Stimulated activated CD4-positive, alpha-beta T cell treated with anti-CD3 and anti-CD28 coated beads, Interleukin-2, amount 100 ng/mL, for 4 hours (primary cell): ENCODE measurements around the gene SLC8B1.
A peak's percentile ranks its signal among the peaks of the same experiment; 100 is the strongest.

Source experiments
- DNase-seq: peaks from one replicate; pipeline ENCODE4 v3.0.0-alpha.2; 2020; ENCODE audit warnings: low read depth

The SLC8B1 gene

DNA sequence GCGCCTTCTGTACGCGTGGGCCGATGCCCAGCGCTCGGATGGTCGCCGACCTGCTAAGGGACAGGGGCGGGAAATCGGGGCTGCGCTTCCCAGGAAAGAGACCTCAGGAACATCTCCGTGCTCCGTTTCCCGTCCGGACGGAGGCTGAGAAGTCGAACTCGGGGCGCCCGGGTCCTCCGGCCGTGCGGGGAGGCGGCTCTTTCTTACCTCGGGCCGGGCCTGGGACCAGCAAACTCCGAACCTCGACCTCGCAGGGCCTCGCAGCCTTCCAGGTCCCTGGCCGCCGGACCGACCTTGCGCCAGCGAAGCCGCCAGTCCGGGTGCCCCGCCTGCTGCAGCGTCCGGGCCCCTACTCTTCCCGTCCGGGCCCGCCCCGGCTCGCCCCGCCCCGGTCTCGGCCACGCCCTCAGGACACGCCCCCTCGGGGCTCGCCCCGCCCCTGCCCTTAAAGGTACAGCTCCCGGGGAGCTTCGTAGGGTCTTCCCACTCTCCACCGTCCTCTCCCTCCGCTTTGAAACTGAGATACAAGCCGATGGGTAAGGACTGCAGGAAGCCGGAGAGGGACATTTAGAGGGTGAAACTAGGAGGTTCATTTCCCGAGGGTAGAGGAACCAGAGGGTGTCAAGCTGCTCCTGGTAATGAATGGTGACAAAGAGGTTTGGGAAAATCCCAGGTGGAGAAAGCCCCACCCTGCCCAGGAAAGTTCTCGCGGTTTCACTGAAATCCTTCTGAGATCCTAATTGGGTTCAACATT, at the start of gene SLC8B1:
TSS of gene SLC8B1 (minus strand) at position 324 of the 754 bp plus-strand sequence. CDS start 2,231 bp downstream, outside the sequence.
- DNase-seq: peak; percentile 80

DNA sequence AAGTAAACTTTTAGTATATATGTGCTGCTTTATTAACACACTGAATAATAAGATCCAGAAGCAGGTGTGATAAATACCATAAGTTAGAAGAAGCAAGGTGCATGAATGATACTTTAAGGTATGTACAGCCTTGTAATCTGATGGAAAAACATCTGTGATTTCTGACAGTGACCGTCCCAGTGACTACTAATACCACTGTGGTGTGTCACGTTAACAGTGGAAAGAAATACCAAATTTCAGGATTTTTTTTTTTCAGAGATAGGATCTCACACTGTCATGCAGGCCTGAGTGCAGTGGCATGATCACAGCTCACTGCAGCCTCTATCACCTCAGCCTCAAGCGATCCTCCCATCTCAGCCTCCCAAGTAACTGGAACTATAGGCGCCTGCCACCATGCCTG, 47.3 kb upstream of the SLC8B1 start:
- no peak for DNase-seq

DNA sequence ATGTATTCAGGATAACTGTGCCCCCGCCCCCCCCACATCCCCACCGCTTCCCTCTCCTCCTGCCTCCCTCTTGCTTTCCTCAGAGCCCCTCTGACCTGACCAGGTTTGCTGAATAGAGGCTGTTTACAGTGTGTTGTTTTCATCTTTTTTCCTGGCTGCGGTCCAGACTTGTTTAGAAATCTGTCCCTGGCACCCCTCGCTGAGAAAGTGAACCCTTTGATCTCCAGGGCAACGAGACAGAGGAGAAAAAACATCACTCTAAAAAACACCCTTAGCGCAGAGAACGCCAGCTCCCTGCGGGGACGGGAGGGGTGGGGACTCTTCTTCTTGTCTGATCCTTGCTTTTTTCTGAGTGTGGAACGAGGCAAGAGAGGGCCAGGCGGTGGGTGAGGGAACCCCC, 46.3 kb upstream of the SLC8B1 start:
- no peak for DNase-seq

DNA sequence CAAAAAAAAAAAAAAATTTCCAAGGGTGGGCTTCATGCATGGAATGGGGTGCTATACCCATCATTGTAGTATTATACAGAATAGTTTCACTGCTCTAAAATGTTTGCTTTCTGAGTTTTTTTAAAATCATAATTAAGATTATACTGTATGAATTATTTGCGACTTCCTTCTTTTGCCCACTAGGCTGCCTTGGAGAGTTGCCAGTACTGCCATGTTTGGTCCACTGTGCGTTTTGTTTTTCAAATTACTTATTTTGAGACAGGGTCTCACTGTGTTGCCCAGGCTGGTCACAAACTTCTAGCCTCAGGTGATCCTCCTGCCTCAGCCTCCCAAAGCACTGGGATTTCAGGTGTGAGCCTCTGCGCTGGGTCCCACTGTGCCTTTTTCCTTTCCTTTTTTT, 43.4 kb upstream of the SLC8B1 start:
- no peak for DNase-seq

DNA sequence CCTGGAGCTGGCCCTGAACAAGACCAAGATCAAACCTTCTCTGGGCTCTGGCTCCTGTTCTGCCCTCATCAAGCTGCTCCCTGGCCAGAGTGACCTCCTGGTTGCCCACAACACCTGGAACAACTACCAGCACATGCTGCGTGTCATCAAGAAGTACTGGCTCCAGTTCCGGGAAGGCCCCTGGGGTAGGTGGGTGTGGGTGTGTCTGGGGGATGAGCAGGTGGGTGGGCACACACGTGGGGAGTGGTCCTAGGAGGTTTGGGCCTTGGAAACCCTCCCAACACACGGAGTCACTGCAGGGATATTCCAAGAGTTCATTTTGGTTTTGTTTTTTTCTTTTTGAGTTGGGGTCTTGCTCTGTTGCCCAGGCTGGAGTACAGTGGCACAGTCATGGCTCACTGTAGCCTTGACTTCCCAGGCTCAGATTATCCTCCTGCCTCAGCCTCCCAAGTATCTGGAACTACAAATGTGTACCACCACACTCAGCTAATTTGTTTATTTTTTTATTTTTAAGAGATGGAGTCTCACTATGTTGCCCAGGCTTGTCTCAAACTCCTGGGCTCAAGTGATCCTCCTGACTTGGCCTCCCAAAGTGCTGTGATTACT, 40.0 kb upstream of the SLC8B1 start:
- no peak for DNase-seq

DNA sequence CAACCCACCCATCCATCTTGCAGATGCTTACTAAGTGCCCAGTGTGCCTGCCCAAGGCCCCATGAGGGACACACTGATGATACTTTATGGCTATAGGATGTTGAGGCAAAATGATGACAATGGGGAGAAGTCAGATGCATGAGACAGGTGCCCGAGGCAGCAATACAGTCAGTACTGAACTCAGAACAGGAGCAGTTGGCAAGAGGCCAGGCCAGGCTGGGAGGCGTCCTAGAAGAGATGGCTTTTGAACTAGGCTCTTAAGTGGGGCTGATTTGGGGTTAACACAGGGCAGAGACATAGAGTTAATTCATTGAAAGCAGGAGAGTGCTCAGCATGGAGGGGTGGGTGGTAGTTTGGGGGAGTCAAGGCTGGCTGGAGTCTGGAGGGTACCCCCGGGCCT, 39.1 kb upstream of the SLC8B1 start:
- DNase-seq: no peak

DNA sequence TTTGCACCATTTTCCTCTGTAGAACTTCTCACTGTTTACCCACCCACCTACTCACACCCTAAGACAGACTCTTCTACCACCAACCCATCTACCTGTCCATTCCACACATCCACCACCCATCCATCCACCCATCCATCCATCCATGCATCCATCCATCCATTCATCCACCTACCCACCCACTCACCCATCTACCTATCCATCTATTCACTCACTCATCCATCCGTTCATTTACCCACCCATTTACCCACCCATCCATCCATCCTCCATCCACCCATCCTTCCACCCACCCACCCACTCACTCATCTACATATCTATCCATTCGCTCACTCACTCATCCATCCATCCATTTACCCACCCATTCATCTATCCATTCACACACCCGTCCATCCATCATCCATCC, 38.5 kb upstream of the SLC8B1 start:
- no peak for DNase-seq

DNA sequence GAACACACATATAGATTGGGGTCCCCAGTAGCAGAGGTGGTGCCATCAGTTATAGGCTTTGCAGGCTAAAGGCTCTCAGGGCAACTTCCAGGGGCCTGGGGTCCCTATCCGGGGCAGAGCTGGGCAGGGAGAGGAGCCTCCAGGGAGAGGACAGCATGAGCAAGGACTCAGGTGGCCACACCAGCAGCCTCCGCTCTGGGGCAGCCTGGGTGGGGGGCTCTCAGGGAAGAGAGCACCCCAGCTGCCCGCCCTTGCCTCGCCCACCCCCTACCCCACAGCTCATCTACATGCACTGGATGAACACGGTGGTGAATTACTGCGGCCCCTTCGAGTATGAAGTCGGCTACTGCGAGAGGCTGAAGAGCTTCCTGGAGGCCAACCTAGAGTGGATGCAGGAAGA, 37.5 kb upstream of the SLC8B1 start:
- DNase-seq: no peak

DNA sequence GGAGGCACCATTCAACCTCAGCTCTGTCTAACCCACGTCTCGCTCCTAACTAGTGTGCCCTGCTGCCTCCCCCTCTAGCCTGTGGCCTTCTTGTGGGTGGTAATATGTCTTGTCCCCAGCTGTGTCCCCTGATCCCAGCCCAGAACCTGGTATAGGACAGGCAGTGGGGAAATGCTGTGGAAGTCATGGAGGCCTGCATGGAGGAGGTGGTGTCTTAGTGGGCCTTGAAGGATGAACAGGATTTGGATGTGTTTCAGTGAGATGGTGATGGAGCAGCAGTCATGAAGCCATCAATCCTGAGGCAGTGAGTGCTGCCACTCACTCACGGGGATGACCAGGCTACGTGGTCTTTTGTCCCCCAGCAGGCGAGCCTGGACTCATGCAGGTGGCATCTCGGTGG, 36.9 kb upstream of the SLC8B1 start:
- no peak for DNase-seq

DNA sequence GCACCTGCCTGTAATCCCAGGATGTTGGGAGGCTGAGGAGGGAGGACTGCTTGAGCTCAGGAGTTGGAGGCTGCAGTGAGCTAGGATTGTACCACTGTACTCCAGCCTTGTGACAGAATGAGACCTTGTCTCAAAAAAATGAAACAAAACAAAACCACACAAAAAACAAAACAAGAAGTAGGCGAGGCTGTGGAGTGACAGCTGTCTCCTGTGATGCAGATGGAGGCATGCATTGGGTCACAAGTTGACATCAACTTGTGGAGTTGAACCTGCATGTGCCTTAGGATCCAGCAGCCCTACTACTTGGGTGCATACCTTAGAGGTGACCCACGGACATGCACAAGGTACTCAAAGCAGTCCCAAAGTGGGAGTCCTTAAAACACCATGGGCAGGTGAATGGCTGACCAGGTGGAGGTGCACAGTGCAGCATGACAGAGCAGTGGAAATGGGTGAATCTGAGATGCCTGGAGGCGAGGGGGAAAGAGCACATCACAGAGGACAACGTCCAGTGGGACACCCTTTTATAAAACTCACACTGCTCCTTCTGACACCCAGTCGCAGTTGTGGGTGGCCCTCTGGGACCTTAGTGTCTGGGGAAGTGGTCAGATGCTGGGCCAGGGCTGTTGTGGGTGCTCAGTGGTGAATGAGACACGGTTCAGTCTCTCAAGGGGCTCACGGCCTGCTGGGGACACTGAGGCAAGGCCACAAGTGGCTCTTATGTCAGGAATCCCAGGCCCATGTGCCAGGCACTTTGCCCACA, 36.2 kb upstream of the SLC8B1 start:
- DNase-seq: no peak

DNA sequence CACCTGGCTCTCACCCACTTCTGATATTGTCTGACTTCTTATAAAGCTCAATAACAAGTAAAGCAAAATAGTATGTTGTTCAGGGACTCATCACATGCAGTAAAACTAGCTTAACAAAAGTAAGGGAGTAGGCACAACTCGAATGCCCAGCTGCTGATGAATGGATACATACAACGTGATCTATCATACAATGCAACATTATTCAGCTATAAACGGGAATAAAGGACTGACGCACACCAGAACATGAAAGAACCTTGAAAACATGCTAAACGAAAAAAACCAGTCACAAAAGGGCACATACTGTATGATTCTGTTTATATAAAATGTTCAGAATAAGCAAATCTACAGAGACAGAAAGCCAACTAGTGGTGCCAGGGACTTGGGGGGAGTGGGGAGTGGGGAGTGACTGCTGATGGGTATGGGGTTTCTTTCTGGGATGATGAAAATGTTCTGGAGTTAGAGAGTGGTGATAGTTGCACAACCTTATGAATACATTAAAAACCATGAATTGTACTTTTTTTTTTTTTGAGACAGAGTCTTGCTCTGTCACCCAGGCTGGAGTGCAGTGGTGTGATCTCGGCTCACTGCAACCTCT, 34.6 kb upstream of the SLC8B1 start:
- no peak for DNase-seq

DNA sequence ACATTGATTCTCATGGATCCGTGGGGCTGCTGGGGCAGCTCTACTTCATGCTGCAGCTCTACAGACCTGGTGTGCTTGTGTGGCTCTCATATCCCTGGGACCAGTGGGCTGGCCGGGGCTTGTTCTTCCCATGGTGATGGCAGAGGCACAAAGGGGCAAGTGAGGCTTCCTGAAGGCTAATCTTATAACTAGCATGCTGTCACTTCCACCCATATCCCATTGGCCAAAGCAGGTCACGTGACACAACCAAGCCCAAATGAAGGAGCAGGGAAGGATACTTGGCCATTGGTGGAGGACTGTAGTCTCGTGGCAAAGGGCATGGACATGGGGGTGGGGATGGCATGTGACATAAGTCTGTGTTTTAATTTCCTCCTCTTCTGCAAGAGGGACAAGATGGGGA, 33.4 kb upstream of the SLC8B1 start:
- DNase-seq: no peak

DNA sequence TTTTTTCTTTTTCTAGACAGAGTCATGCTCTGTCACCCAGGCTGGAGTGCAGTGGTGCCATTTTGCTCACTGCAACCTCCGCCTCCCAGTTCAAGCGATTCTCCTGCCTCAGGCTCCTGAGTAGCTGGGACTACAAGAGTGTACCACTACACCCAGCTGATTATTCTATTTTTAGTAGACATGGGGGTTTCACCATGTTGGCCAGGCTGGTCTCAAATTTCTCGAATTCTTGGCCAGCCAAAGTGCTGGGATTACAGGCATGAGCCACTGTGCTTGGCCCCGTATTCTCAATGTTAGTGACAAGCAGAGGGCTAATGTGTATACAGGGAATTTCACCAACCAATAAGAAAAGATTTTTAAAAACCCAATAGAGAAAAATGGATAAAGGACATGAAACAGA, 31.9 kb upstream of the SLC8B1 start:
- DNase-seq: no peak

DNA sequence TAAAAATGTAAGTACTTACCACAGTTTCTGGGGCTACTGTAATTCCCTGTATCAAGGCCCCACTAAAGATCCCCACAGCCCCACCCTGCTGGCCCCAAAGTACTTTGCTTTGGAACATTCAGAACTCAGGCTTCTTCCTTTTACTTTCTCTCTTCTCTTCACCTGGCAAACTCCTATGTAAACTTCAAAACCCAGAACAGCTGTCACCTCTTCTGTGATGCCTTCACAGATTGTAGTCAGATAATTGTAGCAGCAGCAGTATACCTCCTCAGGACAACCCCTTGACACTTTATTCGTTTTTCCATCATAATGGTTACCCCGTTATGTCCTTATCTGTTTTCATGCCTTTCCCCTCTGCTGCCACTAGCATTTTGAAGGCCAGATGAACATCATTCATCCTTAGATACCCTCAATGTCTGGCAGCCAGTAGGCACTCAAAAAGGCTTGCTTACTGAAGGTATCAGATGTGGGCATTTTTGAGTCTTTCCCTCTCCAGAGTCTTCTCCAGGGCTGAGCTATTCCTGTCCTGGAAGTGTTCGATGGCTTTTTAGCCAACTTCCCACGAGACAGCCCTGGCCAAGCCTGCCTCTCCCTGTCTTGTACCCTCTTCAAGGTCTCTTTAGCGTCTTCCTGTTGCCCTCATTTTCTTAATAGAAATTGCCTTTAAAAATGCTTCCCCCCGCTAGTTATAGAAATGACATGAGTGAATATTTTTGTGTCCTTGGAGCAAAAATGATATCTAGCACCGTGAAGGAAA, 30.9 kb upstream of the SLC8B1 start:
- no peak for DNase-seq

DNA sequence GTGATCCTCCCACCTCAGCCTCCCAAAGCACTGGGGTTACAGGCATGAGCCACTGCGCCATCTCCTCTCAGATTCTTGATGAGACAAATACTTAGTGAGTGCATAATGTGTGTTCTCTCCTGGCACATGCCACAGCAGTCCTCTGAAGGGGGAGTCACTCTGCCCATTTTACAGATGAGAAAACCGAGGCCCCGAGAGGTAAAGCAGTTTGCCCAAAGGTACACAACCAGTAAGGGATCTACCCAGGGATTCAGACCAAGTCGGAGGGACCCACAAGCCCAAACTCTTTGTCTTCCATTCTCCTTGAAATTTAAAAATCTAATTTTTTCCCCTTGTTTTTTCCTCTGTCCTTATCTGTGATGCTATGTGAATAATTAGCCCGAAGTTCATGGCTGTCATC, 29.8 kb upstream of the SLC8B1 start:
- no peak for DNase-seq

DNA sequence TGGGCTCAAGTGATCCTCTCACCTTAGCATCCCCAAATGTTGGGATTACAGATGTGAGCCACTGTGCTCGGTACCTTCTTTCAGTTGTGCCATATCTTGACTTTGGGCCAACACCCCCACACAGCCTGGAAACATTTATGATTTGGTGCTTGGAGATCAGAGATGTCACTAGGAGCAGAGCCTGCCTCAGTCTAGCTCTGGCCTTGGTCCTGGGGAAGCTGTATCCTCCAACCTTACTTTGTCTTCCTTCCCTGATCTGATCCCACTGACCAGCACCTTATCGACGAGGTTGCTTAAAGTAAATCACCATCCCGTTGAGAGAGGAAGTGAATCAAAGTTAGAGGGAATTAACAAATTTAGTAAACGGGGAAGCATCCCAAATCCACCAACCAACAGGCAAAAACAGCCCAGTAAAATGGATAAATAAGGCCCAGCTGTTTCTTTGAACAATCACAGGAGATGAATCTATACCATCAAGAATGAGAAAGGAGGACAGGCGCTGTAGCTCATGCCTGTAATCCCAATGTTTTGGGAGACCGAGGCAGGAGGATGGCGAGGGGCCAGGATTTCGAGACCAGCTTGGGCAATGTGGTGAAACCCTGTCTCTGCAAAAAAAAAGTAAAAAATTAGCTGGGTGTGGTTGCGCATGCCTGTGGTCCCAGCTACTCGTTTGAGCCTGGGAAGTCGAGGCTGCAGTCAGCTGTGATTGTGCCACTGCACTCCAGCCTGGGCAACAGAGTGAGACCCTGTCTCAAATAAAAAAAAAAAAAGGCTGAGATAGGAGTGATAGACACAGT, 26.9 kb upstream of the SLC8B1 start:
- DNase-seq: no peak

DNA sequence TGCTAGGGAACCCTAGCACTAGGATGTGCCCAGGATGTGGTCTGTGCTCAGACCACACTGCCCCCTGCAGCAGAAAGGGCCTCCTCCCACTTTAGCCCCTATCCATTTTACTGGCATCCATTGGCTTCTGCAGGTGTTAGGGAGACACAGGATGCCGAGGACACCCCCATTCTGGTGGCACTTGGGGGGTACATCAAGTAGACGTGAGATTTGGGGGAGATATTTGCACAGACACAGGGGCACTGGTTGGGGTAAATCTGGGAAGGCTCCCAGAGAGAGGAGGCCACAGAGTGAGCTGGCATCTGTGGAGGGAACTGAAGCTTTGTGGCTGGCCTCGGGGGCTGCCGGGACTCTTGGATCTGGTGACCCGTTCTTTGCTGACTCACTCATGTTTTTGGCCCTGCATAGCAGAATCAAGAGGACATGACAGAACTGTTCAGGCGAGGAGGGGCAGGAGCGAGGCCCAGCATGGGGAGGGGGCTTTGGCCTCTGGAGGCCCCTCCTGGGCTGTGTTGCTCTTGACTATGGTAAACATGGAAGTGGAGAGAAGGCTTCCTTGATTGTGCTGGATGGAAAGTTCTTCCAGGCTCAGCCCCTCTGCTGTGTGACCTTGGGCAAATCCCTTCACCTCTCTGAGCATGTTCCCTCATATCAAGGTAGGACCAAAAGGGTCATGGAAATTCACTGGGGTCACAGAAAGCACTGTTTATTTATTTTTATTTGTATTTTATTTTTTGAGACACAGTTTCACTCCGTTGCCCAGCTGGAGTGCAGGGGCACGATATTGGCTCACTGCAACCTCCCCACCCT, 25.2 kb upstream of the SLC8B1 start:
- DNase-seq: no peak

DNA sequence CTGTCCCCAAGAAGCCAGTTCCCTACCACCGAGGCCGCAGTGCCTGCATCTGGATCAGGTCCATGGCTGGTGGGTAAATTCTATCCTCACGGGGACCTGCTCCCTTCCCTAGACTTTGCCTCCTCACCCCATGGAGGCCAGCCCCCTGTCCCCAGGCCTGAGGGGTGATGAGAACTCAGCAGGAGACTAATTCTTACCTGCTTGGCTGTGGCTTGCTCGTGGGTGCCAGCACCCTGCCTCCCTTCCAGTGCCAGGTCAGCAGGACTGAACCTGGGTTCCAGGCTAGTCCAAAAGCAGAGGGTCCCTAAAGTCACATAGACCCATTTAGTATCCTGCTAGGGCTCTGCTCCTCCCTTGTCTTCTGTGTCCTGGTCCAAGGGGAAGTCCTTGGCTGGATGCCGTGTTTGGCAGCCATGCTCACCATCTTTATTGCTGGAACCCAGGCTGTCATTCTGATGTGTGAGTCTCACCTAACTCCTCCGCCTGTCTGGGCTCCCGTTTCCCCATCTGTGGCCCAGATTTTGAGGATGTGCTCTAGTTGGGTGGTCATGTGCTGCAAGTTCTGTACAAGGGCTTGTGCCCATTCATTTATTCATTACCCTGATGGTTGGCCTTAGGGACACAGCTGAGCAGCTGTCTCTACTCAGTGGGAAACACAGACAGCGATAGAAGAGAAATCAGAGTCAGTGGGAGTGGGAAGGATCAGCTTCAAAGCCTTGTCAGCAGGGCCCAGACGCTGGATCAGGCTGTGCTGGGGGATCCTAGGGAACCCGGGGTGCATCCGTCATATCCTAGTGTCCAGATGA, 24.4 kb upstream of the SLC8B1 start:
- DNase-seq: no peak

DNA sequence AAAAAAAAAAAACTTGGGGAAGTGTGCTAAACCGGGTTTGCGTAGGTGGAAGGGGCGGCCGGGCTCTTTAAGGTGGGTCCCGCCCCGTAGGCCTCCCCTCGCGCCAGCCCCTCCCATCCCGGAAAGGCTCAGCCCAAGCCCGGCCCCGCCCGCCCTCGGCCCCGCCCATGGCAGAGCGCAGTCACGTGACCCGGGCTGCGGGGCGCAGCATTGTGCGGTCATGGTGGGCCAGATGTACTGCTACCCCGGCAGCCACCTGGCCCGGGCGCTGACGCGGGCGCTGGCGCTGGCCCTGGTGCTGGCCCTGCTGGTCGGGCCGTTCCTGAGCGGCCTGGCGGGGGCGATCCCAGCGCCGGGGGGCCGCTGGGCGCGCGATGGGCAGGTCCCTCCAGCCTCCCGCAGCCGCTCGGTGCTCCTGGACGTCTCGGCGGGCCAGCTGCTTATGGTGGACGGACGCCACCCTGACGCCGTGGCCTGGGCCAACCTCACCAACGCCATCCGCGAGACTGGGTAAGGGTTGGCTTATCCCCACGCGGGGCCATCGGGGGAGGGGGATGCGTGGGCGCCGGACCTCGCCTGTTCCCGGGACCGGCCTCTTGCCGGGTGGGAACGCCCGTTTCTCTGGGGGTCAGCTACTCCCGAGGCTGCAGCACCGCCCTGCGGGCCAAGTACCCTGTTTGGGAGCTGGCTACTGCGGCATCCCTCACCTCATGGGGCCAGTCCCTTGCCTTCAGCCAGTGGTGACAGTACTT, 23.6 kb upstream of the SLC8B1 start, which contains the start of gene PLBD2:
TSS of gene PLBD2 (plus strand) at position 207 of the 752 bp plus-strand sequence. CDS start at position 221, 14 bp downstream.
- peak; percentile 95 for DNase-seq
